NCI-H774 (cell line): ENCODE data around the gene ZDHHC13.
"Not testable (repeated sequence)": the region's sequence is repeated elsewhere in the genome, so short reads cannot be mapped to it uniquely, and the experiment has no call there.

Experiments
- DNase-seq: peaks from one replicate; lab custom pipeline; 2025; lab: John Stamatoyannopoulos, UW

Gene ZDHHC13

GRCh38 chr11:19099093-19099492, 17.9 kb upstream of the ZDHHC13 start:
- no peak for DNase-seq

GRCh38 chr11:19100885-19101284, 16.1 kb upstream of the ZDHHC13 start:
- DNase-seq = no peak

- peak; percentile 12 for DNase-seq
Measured at GRCh38 chr11:19101796-19102520, 15.0 kb upstream of the ZDHHC13 start.

GRCh38 chr11:19102521-19102900, 14.5 kb upstream of the ZDHHC13 start:
- DNase-seq = no peak

GRCh38 chr11:19105011-19105410, 12.0 kb upstream of the ZDHHC13 start:
- DNase-seq = no peak

GRCh38 chr11:19107125-19107524, 9.8 kb upstream of the ZDHHC13 start:
- DNase-seq = no peak

- DNase-seq = peak; percentile 58
Measured at GRCh38 chr11:19110295-19110694, 6.7 kb upstream of the ZDHHC13 start.

GRCh38 chr11:19111809-19112208, 5.2 kb upstream of the ZDHHC13 start:
- no peak for DNase-seq

- no peak for DNase-seq
Measured at GRCh38 chr11:19116276-19116970, 545 bp upstream of the ZDHHC13 start.

- no peak for DNase-seq
Measured at GRCh38 chr11:19117760-19118097, 761 bp downstream of the ZDHHC13 start.

- no peak for DNase-seq
Measured at GRCh38 chr11:19121646-19122045, 4.7 kb downstream of the ZDHHC13 start.

- DNase-seq = no peak
Measured at GRCh38 chr11:19122960-19123615, 6.1 kb downstream of the ZDHHC13 start.

- not testable (repeated sequence) for DNase-seq
Measured at GRCh38 chr11:19126562-19127325, 9.8 kb downstream of the ZDHHC13 start.

- no peak for DNase-seq
Measured at GRCh38 chr11:19134004-19134403, 17.0 kb downstream of the ZDHHC13 start.

- DNase-seq = not testable (repeated sequence)
Measured at GRCh38 chr11:19136884-19137283, 19.9 kb downstream of the ZDHHC13 start.

GRCh38 chr11:19145319-19145718, 28.4 kb downstream of the ZDHHC13 start:
- DNase-seq = no peak

GRCh38 chr11:19156892-19157291, 39.9 kb downstream of the ZDHHC13 start:
- no peak for DNase-seq

- DNase-seq = no peak
Measured at GRCh38 chr11:19160847-19161246, 43.9 kb downstream of the ZDHHC13 start.

GRCh38 chr11:19161651-19162050, 44.7 kb downstream of the ZDHHC13 start:
- DNase-seq = no peak

GRCh38 chr11:19162951-19163505, 46.1 kb downstream of the ZDHHC13 start:
- DNase-seq = no peak

GRCh38 chr11:19163617-19164016, 46.6 kb downstream of the ZDHHC13 start:
- no peak for DNase-seq

GRCh38 chr11:19164230-19164855, 47.4 kb downstream of the ZDHHC13 start:
- DNase-seq = peak; percentile 75
